Measurements from ENCODE around the gene SPTAN1.
"Not testable (repeated sequence)": the region's sequence is repeated elsewhere in the genome, so short reads cannot be mapped to it uniquely, and the experiment has no call there.

The SPTAN1 gene

GRCh38 chr9:128565578-128565977, 13.2 kb downstream of the SPTAN1 start:
- DNase-seq (ENCODE audit: insufficient read length, low spot score) (no peak), FAIRE-seq (no peak)
- TF ChIP-seq CTCF (IDR thresholded peaks at IDR 0.05; ENCODE audit: insufficient read depth, missing control alignments) = no peak

- TF ChIP-seq CTCF (IDR thresholded peaks at IDR 0.05; ENCODE audit: insufficient read depth, missing control alignments) = no peak
- DNase-seq (ENCODE audit: insufficient read length, low spot score) = no peak
- FAIRE-seq = no peak
Observed at GRCh38 chr9:128568470-128569078, 16.2 kb downstream of the SPTAN1 start.

GRCh38 chr9:128575469-128575868, 23.1 kb downstream of the SPTAN1 start:
- DNase-seq (ENCODE audit: insufficient read length, low spot score) (no peak), FAIRE-seq (no peak)
- TF ChIP-seq CTCF (IDR thresholded peaks at IDR 0.05; ENCODE audit: insufficient read depth, missing control alignments) = no peak

GRCh38 chr9:128575916-128576315, 23.5 kb downstream of the SPTAN1 start:
- FAIRE-seq = no peak
- no peak for TF ChIP-seq CTCF (IDR thresholded peaks at IDR 0.05; ENCODE audit: insufficient read depth, missing control alignments)
- DNase-seq (ENCODE audit: insufficient read length, low spot score) = no peak

GRCh38 chr9:128577206-128577605, 24.8 kb downstream of the SPTAN1 start:
- FAIRE-seq (no peak), DNase-seq (ENCODE audit: insufficient read length, low spot score) (no peak)
- no peak for TF ChIP-seq CTCF (IDR thresholded peaks at IDR 0.05; ENCODE audit: insufficient read depth, missing control alignments)

GRCh38 chr9:128579194-128579593, 26.8 kb downstream of the SPTAN1 start:
- TF ChIP-seq CTCF (IDR thresholded peaks at IDR 0.05; ENCODE audit: insufficient read depth, missing control alignments) = no peak
- DNase-seq (ENCODE audit: insufficient read length, low spot score) (no peak), FAIRE-seq (no peak)

- TF ChIP-seq CTCF (IDR thresholded peaks at IDR 0.05; ENCODE audit: insufficient read depth, missing control alignments) = no peak
- no peak for DNase-seq (ENCODE audit: insufficient read length, low spot score)
- no peak for FAIRE-seq
Observed at GRCh38 chr9:128580731-128581130, 28.3 kb downstream of the SPTAN1 start.

GRCh38 chr9:128585155-128585554, 32.8 kb downstream of the SPTAN1 start:
- DNase-seq (ENCODE audit: insufficient read length, low spot score); FAIRE-seq: not testable (repeated sequence)

- DNase-seq (ENCODE audit: insufficient read length, low spot score); FAIRE-seq: not testable (repeated sequence)
Observed at GRCh38 chr9:128586934-128587333, 34.5 kb downstream of the SPTAN1 start.

Data from D721Med (cell line).